Activated CD4-positive, alpha-beta T cell treated with anti-CD3 and anti-CD28 coated beads, Interleukin-2, amount 10 ng/mL, durations not matched to agents 24 days and 14 days (primary cell): ENCODE measurements around the gene MTF1. TPM values are rescaled to one million over a fixed set of nuclear protein-coding genes. Genes with fewer than 3 reads are reported as not detected.
"Not testable (repeated sequence)": the region's sequence is repeated elsewhere in the genome, so short reads cannot be mapped to it uniquely, and the experiment has no call there.

ENCODE experiments used
- DNase-seq: peaks from one replicate; pipeline ENCODE4 v3.0.0; 2022
- H3K27ac Mint-ChIP-seq: one replicate; pipeline ENCODE4 v1.8.0; 2022; ENCODE audit warnings: mild to moderate bottlenecking, mixed read lengths
- H3K27me3 Mint-ChIP-seq: one replicate; pipeline ENCODE4 v1.8.0; 2022; ENCODE audit warnings: mixed read lengths
- H3K36me3 Mint-ChIP-seq: one replicate; pipeline ENCODE4 v1.8.0; 2022; ENCODE audit warnings: low read depth, mild to moderate bottlenecking, mixed read lengths
- H3K4me1 Mint-ChIP-seq: one replicate; pipeline ENCODE4 v1.8.0; 2021; ENCODE audit warnings: mixed read lengths
- H3K4me3 Mint-ChIP-seq: one replicate; pipeline ENCODE4 v1.8.0; 2022; ENCODE audit warnings: mild to moderate bottlenecking, moderate library complexity, mixed read lengths
- H3K9me3 Mint-ChIP-seq: one replicate; pipeline ENCODE4 v1.8.0; 2021; ENCODE audit warnings: mixed read lengths
- intact Hi-C: fragments of 100-400 bp; cut with micrococcal nuclease; formaldehyde crosslinking; loops from one replicate; pipeline ENCODE4 v1.15.1; 2023
- total RNA-seq: library from RNA; stranded (reverse); gene quantifications from 2 replicates; pipeline ENCODE4 v1.2.3, GENCODE V29; 2022

Gene MTF1
- total RNA-seq, result 31.2 and 31.6 TPM in 2 replicates

GRCh38 chr1:37859507-37860345 lies at the start of gene MTF1:
Gene MTF1, minus strand, starts transcription at chr1:37859592. Its CDS starts 1,934 bp downstream, at chr1:37857658.
- peaks cover 28% of the 10 kb centered on the region for H3K4me1 Mint-ChIP-seq
- H3K27me3 Mint-ChIP-seq, result no peaks in the 10 kb centered on the region
- intact Hi-C loops, result loop anchor here (1.0 to 5.0 kb wide), 5 partner anchors 51 to 382 kb away; partner anchors contain the start of genes CDCA8, GNL2 and YRDC
- peak within 1 kb of the TSS; percentile 89 for H3K4me3 Mint-ChIP-seq
- peak; percentile 99 for DNase-seq
- no peaks in the 10 kb centered on the region for H3K9me3 Mint-ChIP-seq
- peaks cover 27% of the 10 kb centered on the region for H3K36me3 Mint-ChIP-seq
- peak within 1 kb of the TSS; percentile 96 for H3K27ac Mint-ChIP-seq

DNA sequence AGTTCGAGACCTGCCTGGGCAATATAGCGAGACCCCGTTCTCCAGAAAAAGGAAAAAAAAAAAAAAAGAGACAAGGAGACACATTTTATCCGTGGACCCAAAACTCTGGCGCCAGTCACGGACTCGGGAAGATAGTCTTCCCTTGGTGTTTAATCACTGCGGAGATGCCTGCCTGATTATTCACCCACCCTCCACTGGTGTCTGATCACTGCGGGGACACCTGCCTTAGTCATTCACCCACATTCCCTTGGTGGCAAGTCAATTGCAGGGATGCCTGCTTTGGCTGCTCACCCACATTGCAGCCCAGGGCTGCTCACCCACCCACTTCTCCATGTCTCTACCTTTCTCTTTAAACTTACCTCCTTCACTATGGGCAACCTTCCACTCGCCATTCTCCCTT lies 49.1 kb upstream of the MTF1 start:
- H3K4me1 Mint-ChIP-seq, H3K4me3 Mint-ChIP-seq, intact Hi-C loops, DNase-seq, H3K27me3 Mint-ChIP-seq, H3K27ac Mint-ChIP-seq: not testable (repeated sequence)
- Mint-ChIP-seq H3K9me3 (peaks cover 12% of the 10 kb centered on the region), H3K36me3 (peaks cover 28% of the 10 kb centered on the region)

DNA sequence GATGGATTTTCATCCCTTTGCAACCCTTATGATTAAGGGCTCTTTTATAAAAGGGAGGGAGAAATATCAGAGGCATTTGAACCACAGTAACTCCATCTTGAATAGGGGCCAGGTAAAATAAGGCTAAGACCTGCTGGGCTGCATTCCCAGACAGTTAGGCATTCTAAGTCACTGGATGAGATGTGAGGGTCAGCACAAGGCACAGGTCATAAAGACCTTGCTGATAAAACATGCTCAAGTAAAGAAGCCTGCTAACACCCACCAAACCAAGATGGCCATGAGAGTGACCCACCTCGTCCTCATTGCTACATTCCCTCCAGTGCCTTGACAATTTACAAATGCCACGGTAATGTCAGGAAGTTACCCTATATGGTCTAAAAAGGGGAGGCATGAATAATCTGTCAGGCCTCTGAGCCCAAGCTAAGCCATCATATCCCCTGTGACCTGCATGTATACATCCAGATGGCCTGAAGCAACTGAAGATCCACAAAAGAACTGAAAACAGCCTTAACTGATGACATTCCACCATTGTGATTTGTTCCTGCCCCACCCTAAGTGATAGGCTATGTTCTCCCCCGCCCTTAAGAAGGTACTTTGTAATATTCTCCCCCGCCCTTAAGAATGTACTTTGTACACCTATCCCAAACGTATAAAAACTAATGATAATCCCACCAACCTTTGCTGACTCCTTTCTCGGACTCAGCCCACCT lies 48.2 kb upstream of the MTF1 start:
- Mint-ChIP-seq H3K9me3 (peaks cover 12% of the 10 kb centered on the region), H3K36me3 (peaks cover 28% of the 10 kb centered on the region)
- H3K4me1 Mint-ChIP-seq, H3K27me3 Mint-ChIP-seq, H3K27ac Mint-ChIP-seq, DNase-seq, H3K4me3 Mint-ChIP-seq, intact Hi-C loops: not testable (repeated sequence)

GRCh38 chr1:37906591-37906990 lies 47.2 kb upstream of the MTF1 start:
- DNase-seq, H3K27me3 Mint-ChIP-seq, intact Hi-C loops, H3K4me3 Mint-ChIP-seq, H3K4me1 Mint-ChIP-seq, H3K27ac Mint-ChIP-seq: not testable (repeated sequence)
- Mint-ChIP-seq H3K9me3 (peaks cover 12% of the 10 kb centered on the region), H3K36me3 (peaks cover 32% of the 10 kb centered on the region)

DNA sequence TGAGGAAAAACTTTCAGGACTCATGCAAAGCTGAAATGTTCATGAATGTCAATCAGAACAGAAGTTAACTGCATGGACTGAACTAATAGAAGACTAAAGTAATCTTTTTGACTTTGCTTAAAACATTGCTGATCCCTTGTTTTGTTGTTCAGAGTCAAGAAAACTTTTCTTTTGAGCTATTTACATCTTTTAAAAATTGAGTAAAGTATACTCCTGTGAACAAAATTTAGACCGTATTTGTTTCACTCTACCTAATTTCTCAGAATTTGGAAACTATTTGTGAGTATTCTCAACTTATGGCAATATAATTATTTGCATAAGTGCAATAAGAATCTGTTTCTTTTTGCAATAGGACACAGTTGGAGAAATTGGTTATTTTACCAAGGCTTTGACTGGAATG lies 46.3 kb upstream of the MTF1 start:
- no peaks in the 10 kb centered on the region for H3K27me3 Mint-ChIP-seq
- no peak for DNase-seq
- H3K4me3 Mint-ChIP-seq, result no peak overlapping the region
- peaks cover 12% of the 10 kb centered on the region for H3K9me3 Mint-ChIP-seq
- intact Hi-C loops, result no loop called here
- peaks cover 9% of the 10 kb centered on the region for H3K4me1 Mint-ChIP-seq
- H3K36me3 Mint-ChIP-seq, result peaks cover 33% of the 10 kb centered on the region
- H3K27ac Mint-ChIP-seq, result no peak overlapping the region

GRCh38 chr1:37903921-37904320 lies 44.5 kb upstream of the MTF1 start:
- H3K4me3 Mint-ChIP-seq, H3K27me3 Mint-ChIP-seq, H3K4me1 Mint-ChIP-seq, intact Hi-C loops, DNase-seq, H3K27ac Mint-ChIP-seq: not testable (repeated sequence)
- peaks cover 25% of the 10 kb centered on the region for H3K36me3 Mint-ChIP-seq
- peaks cover 12% of the 10 kb centered on the region for H3K9me3 Mint-ChIP-seq

- H3K27me3 Mint-ChIP-seq, result no peaks in the 10 kb centered on the region
- peaks cover 19% of the 10 kb centered on the region for H3K36me3 Mint-ChIP-seq
- no peak overlapping the region for H3K4me3 Mint-ChIP-seq
- peaks cover 9% of the 10 kb centered on the region for H3K4me1 Mint-ChIP-seq
- H3K27ac Mint-ChIP-seq, result no peak overlapping the region
- intact Hi-C loops, result no loop called here
- no peak for DNase-seq
- H3K9me3 Mint-ChIP-seq, result peaks cover 8% of the 10 kb centered on the region
Observed at GRCh38 chr1:37902983-37903382, 43.6 kb upstream of the MTF1 start.

DNA sequence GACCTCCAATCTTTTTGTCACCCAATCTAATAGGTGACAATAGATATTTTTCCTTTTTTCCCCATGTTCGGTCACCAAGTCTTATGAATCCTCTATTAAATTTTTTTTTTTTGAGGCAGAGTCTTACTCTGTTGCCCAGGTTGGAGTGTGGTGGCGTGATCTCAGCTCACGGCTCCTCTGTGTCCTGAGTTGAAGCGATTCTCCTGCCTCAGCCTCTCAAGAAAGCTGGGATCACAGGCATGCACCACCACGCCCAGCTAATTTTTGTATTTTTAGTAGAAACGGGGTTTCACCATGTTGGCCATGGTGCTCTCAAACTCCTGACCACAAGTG lies 42.5 kb upstream of the MTF1 start:
- no peak for DNase-seq
- Mint-ChIP-seq H3K27me3 (no peaks in the 10 kb centered on the region), H3K36me3 (peaks cover 12% of the 10 kb centered on the region), H3K27ac (peak overlapping the region; percentile 54), H3K4me1 (peaks cover 9% of the 10 kb centered on the region), H3K4me3 (no peak overlapping the region), H3K9me3 (peaks cover 2% of the 10 kb centered on the region)
- intact Hi-C loops, result no loop called here

DNA sequence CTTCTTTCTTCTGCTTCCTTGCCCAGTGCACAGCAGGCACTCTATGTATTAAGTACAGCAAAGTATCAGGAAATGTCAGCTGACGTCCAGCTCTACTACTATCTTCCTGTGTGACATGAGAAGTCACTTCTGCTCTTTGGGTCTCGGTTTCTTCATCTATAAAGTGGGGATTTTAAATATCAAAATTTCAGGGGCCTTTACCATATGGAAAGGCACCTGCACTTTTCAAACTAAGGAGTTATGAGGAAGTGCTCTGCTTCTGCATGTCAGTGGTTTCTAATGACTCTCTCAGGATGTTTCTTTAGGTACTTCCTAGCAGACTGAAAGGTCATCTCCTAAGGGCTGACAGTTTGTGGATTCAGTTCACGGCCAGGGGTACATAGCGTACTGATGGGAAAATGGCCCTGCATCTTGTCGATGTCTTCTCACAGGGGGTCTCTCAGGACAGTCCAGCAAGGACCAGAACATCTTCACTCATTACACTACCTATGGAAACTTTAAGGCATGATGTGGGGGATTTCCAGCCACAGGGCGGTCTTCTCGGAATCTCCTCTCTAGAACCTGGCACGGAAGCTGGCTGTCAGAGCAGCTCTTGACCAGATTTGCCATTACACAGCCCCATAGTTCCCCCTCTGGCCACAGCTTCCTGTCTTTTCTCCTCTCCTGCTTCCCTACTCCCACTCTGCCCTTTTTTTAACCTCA lies 42.0 kb upstream of the MTF1 start:
- Mint-ChIP-seq H3K36me3 (peaks cover 10% of the 10 kb centered on the region), H3K27ac (peak overlapping the region; percentile 54), H3K27me3 (no peaks in the 10 kb centered on the region), H3K9me3 (no peaks in the 10 kb centered on the region), H3K4me1 (peaks cover 9% of the 10 kb centered on the region), H3K4me3 (no peak overlapping the region)
- no peak for DNase-seq
- intact Hi-C loops, result no loop called here

- H3K4me3 Mint-ChIP-seq, H3K27ac Mint-ChIP-seq, intact Hi-C loops, DNase-seq, H3K9me3 Mint-ChIP-seq, H3K4me1 Mint-ChIP-seq, H3K27me3 Mint-ChIP-seq: not testable (repeated sequence)
- peaks cover 12% of the 10 kb centered on the region for H3K36me3 Mint-ChIP-seq
Observed at GRCh38 chr1:37897563-37897962, 38.2 kb upstream of the MTF1 start.

DNA sequence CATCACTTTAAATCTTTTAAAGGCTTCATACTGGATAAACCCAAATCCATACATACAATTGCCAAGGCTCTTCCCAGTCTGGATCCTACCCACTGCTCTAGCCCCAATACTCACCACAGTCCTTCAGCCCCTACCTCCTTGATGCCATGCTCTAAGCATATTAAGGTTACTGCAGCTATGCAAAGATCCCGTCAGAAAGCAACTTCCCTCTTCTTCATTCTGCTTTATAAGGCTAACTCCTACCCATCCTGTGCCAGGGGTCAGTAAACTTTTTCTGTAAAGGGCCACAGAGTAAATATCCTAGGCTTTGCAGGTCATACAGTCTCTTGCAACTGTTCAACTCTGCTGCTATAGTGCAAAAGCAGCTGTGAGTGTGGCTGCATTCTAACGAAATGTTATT lies 34.3 kb upstream of the MTF1 start:
- H3K27ac Mint-ChIP-seq, result no peak overlapping the region
- H3K4me1 Mint-ChIP-seq, result no peaks in the 10 kb centered on the region
- H3K9me3 Mint-ChIP-seq, result no peaks in the 10 kb centered on the region
- DNase-seq, result no peak
- intact Hi-C loops, result loop anchor here (5.0 kb wide), 1 partner anchor 34 kb away; no protein-coding TSS in a partner anchor
- H3K36me3 Mint-ChIP-seq, result peaks cover 9% of the 10 kb centered on the region
- H3K4me3 Mint-ChIP-seq, result no peak overlapping the region
- no peaks in the 10 kb centered on the region for H3K27me3 Mint-ChIP-seq

DNA sequence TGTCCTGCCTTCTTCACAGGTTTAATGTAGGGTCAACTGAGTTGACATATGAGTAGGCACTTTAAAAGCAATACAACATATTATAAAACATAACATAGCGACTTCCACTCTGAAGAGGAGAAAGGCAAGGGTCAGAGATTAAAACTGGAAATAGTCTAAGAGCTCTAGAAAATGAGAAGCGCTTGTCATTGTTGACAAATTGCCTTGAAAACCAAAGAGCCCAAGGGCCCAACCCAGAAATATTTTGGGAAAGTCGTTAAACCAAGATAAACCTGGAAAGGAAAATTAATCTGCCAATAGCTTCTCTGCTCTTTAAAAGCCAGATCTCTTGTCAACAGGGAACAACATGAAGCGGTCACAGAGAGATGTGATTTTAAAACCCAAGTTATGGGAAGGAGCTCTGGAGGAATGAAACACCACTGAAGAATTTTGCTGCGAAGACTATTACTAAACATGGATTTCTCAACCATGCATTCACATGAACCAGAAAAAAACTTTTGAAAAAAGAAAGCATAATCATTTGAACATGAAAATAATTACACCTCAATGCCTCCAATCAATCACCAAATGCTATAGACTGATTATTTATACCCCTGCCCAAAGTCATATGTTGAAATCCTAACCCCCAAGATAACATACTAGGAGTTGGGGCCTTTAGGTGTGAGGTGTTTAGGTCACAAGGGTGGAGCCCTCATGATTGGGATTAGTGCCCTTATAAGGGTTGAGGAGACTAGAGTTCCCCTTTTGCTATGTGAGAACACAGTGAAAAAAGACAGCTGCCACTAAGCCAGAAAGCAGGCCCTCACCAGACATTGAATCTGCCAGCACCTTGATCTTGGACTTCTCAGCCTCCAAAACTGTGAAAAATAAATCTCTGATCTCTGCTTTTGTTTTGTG lies 33.0 kb upstream of the MTF1 start:
- DNase-seq, result no peak
- H3K27me3 Mint-ChIP-seq, result no peaks in the 10 kb centered on the region
- H3K4me1 Mint-ChIP-seq, result no peaks in the 10 kb centered on the region
- intact Hi-C loops, result loop anchor here (5.0 kb wide), 1 partner anchor 35 kb away; no protein-coding TSS in a partner anchor
- no peaks in the 10 kb centered on the region for H3K9me3 Mint-ChIP-seq
- no peak overlapping the region for H3K27ac Mint-ChIP-seq
- H3K4me3 Mint-ChIP-seq, result no peak overlapping the region
- peaks cover 15% of the 10 kb centered on the region for H3K36me3 Mint-ChIP-seq

GRCh38 chr1:37890378-37891014 lies 31.1 kb upstream of the MTF1 start:
- Mint-ChIP-seq H3K27me3 (no peaks in the 10 kb centered on the region), H3K4me3 (no peak overlapping the region), H3K27ac (no peak overlapping the region), H3K36me3 (peaks cover 29% of the 10 kb centered on the region), H3K4me1 (no peaks in the 10 kb centered on the region), H3K9me3 (no peaks in the 10 kb centered on the region)
- intact Hi-C loops, result loop anchor here (2.0 to 5.0 kb wide), 2 partner anchors 37 to 84 kb away; no protein-coding TSS in a partner anchor
- DNase-seq, result peak; percentile 64
